ENCODE measurements around the gene TEX30.

- TF ChIP-seq CTCF (IDR thresholded peaks at IDR 0.05; ENCODE audit: insufficient read depth, low read length) (no peak), POLR2AphosphoS5 (IDR thresholded peaks at IDR 0.05; ENCODE audit: low read depth) (peak; percentile 97), REST (IDR thresholded peaks at IDR 0.05; ENCODE audit: insufficient replicate concordance, low read depth) (peak; percentile 59), GABPA (IDR thresholded peaks at IDR 0.05; ENCODE audit: low read depth) (no peak; the same call in 1 of the 2 replicates), SPI1 (IDR thresholded peaks at IDR 0.05; ENCODE audit: borderline replicate concordance, low read depth) (no peak)
Observed at GRCh38 chr13:102773441-102774213, at the start of gene TEX30.
